Gastroesophageal sphincter (tissue), 4 donors: ENCODE measurements around the gene SGMS1. TPM values are rescaled to one million over a fixed set of nuclear protein-coding genes. Genes with fewer than 3 reads are reported as not detected.

Experiments used
- ATAC-seq: fragments of 150-250 bp; one replicate; pipeline ENCODE4 v1.9.1; 2016; ENCODE audit warnings: mild to moderate bottlenecking, moderate library complexity
- H3K27ac ChIP-seq, 4 donors: fragments of 200-600 bp; sonication (generic) in 3 of 4; 1 replicate in 3 of 4; 2 replicates in 1 of 4; pipeline ENCODE4 v1.5.1; 2016 to 2019
- H3K27me3 ChIP-seq: fragments of 200-600 bp; sonication (generic); one replicate; pipeline ENCODE4 v1.5.1; 2019
- H3K36me3 ChIP-seq, 2 donors: fragments of 200-600 bp; sonication (generic); one replicate each; pipeline ENCODE4 v1.5.1; 2019; ENCODE audit warnings: control low read depth in 1 of 2
- H3K4me1 ChIP-seq, 3 donors: fragments of 200-600 bp; sonication (generic); 1 replicate in 2 of 3; 2 replicates in 1 of 3; pipeline ENCODE4 v1.5.1; 2016 to 2019; ENCODE audit warnings: control low read depth in 2 of 3
- H3K4me3 ChIP-seq, 2 donors: fragments of 200-600 bp; sonication (generic); one replicate each; pipeline ENCODE4 v1.5.1; 2019; ENCODE audit warnings: mild to moderate bottlenecking in 1 of 2, moderate library complexity in 1 of 2
- H3K9me3 ChIP-seq, 3 donors: fragments of 200-600 bp; sonication (generic); one replicate each; pipeline ENCODE4 v1.5.1; 2017 to 2019; ENCODE audit warnings: control low read depth in 2 of 3
- CTCF ChIP-seq, 4 experiments: fragments of 200-600 bp in 2 of 4; fragments of 450-650 bp in 2 of 4; sonication (generic) in 1 of 4; IDR thresholded peaks; one replicate each; pipeline ENCODE4 v1.5.1; 2017 to 2019; ENCODE audit warnings: antibody characterized with exemption in 4 of 4, mild to moderate bottlenecking in 2 of 4, moderate library complexity in 2 of 4
- EP300 ChIP-seq: sonication (generic); formaldehyde crosslinking; IDR thresholded peaks from one replicate; pipeline ENCODE4 v1.6.1; 2017; ENCODE audit warnings: antibody characterized with exemption, mild to moderate bottlenecking
- POLR2A ChIP-seq, 2 donors: fragments of 450-650 bp; IDR thresholded peaks; one replicate each; pipeline ENCODE4 v1.6.1; 2017; ENCODE audit warnings: antibody characterized with exemption in 2 of 2, mild to moderate bottlenecking in 2 of 2, moderate library complexity in 1 of 2
- POLR2AphosphoS5 ChIP-seq: sonication (generic); formaldehyde crosslinking; IDR thresholded peaks from one replicate; pipeline ENCODE4 v1.6.1; 2017; ENCODE audit warnings: antibody characterized with exemption
- WGBS, 2 donors: methylation state at CpG; one replicate each; pipeline ENCODE4 v1.1.5; 2018; ENCODE audit warnings: low coverage in 1 of 2; 5-methylcytosine and 5-hydroxymethylcytosine counted together
- total RNA-seq, 4 donors: library from RNA; depleted of rRNA; stranded (reverse); fragments of >200 nt; gene quantifications; one replicate each; pipeline ENCODE4 v1.1.0, GENCODE V29; 2016

Gene SGMS1
- total RNA-seq, 4 donors from 2014 or later: 57.7 to 116 (median 66.1) TPM

DNA sequence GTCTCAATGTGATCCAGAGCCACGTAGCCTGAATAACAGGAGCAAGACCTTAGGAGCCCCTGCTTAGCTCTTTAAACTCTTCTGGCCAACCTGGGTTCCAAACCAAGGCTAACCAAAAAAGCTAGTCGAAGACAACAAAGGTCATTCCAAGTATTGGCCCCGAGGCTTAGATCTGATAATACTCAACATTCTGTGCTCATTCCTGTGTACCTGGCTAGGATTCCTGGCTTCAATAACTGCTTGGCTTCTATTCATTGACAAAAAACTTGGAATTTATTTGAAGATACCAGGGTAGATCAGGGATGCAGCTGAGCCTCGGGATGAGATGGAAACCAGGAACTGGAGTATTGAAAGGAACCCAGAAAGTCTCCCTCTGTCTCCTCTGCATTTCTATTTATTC is 4.1 kb upstream of the SGMS1 start:
- TF ChIP-seq POLR2A (IDR thresholded peaks at IDR 0.05): no peak
- no peak for TF ChIP-seq EP300
- no peak for TF ChIP-seq CTCF (IDR thresholded peaks at IDR 0.05)
- TF ChIP-seq POLR2AphosphoS5: no peak
- no peak overlapping the region for H3K27ac ChIP-seq
- H3K9me3 ChIP-seq: no peaks in the 10 kb centered on the region
- peaks cover 0 to 11% (median 0%) of the 10 kb centered on the region in 3 donors for H3K4me1 ChIP-seq
- WGBS, 2 donors: 83 to 100% methylated on average over 3 to 4 of the region's 4 CpGs
- ATAC-seq: no peak
- no peaks in the 10 kb centered on the region for H3K27me3 ChIP-seq
- no peak overlapping the region for H3K4me3 ChIP-seq
- peaks cover 0 to 21% of the 10 kb centered on the region in 2 donors for H3K36me3 ChIP-seq

GRCh38 chr10:50627443-50627842 is 3.7 kb upstream of the SGMS1 start:
- no peaks in the 10 kb centered on the region for H3K27me3 ChIP-seq
- no peak overlapping the region for H3K4me3 ChIP-seq
- TF ChIP-seq EP300: no peak
- no peak for TF ChIP-seq POLR2AphosphoS5
- TF ChIP-seq POLR2A (IDR thresholded peaks at IDR 0.05): no peak
- no peak for TF ChIP-seq CTCF (IDR thresholded peaks at IDR 0.05)
- H3K27ac ChIP-seq: no peak overlapping the region
- 88 to 100% methylated on average over 1 of the region's 1 CpG for WGBS, 2 donors
- H3K4me1 ChIP-seq: peaks cover 0 to 11% (median 0%) of the 10 kb centered on the region in 3 donors
- no peaks in the 10 kb centered on the region for H3K9me3 ChIP-seq
- no peak for ATAC-seq
- H3K36me3 ChIP-seq: peaks cover 0 to 18% of the 10 kb centered on the region in 2 donors

GRCh38 chr10:50625649-50626132 is 1.9 kb upstream of the SGMS1 start:
- no peak for ATAC-seq
- Histone ChIP-seq H3K4me3 (peak overlapping the region; percentile 68 to 87), H3K36me3 (peaks cover 0 to 18% of the 10 kb centered on the region in 2 donors), H3K9me3 (no peaks in the 10 kb centered on the region), H3K27me3 (no peaks in the 10 kb centered on the region), H3K4me1 (peaks cover 0 to 24% (median 11%) of the 10 kb centered on the region in 3 donors), H3K27ac (peak overlapping the region; percentile 94 to 98 (median 96))
- TF ChIP-seq CTCF (IDR thresholded peaks at IDR 0.05) (no peak), POLR2A (IDR thresholded peaks at IDR 0.05) (no peak), POLR2AphosphoS5 (no peak), EP300 (no peak)
- WGBS, 2 donors: 5% methylated on average over 3 to 6 of the region's 6 CpGs

DNA sequence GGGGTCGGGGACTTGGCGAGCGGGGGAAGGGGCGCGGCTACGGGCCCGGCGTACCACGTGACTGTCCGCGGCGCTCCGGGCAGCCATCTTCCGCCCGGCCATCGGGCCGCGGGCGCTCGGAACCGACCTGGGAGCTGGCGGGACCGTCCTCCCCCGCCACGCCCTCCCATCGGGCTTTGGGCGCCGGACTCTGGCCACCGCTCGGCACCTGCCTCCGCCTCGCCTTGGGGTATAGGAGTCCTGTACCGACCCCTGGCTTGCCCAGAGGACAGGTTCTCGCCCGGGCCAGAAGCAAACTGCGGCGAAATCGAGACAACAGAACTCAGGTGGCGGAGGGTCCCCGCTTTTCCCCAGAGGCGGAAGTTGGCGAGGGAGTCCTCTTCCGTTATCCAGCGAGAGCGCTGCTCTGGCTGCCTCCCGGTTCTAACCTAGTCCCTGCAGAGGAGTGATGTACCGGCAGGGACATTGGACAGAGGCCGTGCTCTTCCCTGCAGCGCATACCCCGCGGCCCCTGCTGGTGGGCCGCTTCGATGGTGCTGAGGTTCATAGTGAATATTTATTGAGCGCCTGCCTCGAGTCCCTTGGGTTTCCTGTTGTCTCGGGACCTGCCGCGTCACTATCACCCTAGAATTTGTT is 1.2 kb upstream of the SGMS1 start:
- H3K27me3 ChIP-seq: no peaks in the 10 kb centered on the region
- peak overlapping the region; percentile 94 to 98 (median 96) for H3K27ac ChIP-seq
- TF ChIP-seq POLR2A (IDR thresholded peaks at IDR 0.05): peak; percentile 19 to 37
- TF ChIP-seq POLR2AphosphoS5: peak; percentile 8
- TF ChIP-seq CTCF (IDR thresholded peaks at IDR 0.05): peak; percentile 52 to 80 (median 66)
- TF ChIP-seq EP300: no peak
- H3K9me3 ChIP-seq: no peaks in the 10 kb centered on the region
- peaks cover 0 to 15% of the 10 kb centered on the region in 2 donors for H3K36me3 ChIP-seq
- ATAC-seq: peak; percentile 75
- H3K4me3 ChIP-seq: peak overlapping the region; percentile 68 to 87
- peaks cover 0 to 31% (median 18%) of the 10 kb centered on the region in 3 donors for H3K4me1 ChIP-seq
- WGBS, 2 donors: no CpG with 5 or more reads among the region's 58 CpGs

DNA sequence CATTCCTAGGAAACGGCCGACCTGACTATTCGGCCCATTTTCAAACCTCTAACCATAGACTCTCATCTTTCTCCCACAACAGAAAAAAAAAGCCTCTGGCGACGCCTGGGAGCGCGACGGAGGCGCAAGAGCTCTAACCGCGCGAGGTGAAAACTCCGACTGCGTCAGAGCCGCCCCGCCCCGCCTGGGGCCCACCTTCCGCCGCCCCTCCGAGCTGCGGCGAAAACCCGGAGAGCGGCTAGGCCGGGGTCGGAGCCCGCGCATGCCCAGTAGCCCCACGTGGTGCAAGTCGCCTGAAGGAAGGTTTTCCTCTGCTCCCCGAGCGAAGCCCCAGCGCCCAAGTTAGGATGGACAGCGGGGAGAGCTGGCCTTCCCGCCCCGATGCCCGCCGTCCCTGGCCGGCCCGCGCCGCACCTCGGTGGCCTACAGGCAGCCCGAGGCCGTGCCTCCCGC is 683 bp upstream of the SGMS1 start:
- Histone ChIP-seq H3K36me3 (peaks cover 0 to 10% of the 10 kb centered on the region in 2 donors), H3K27ac (peak overlapping the region; percentile 94 to 98 (median 96)), H3K9me3 (no peaks in the 10 kb centered on the region), H3K4me3 (peak overlapping the region; percentile 68 to 87), H3K27me3 (no peaks in the 10 kb centered on the region), H3K4me1 (peaks cover 0 to 36% (median 20%) of the 10 kb centered on the region in 3 donors)
- peak; percentile 87 for ATAC-seq
- WGBS, 2 donors: no CpG with 5 or more reads among the region's 46 CpGs
- TF ChIP-seq POLR2AphosphoS5 (peak; percentile 88), CTCF (IDR thresholded peaks at IDR 0.05) (no peak), EP300 (no peak), POLR2A (IDR thresholded peaks at IDR 0.05) (peak; percentile 38 to 60)
